DND-41 (cell line): ENCODE measurements around the gene CPXM1.
A peak's percentile ranks its signal among the peaks of the same experiment; 100 is the strongest.

Experiments used
- ATAC-seq: fragments of 200-7000 bp; cut with Tn5 transposase; 3 replicates; pipeline ENCODE4 v1.9.1; 2021; ENCODE audit warnings: low read depth; ENCODE audit not compliant: insufficient read depth
- DNase-seq: peaks from one replicate; pipeline ENCODE4 v3.0.0-alpha.2; 2020
- H2AFZ ChIP-seq: 2 replicates; pipeline ENCODE4 v1.6.0; 2012; ENCODE audit warnings: low read depth, low read length
- H3K27ac ChIP-seq: 2 replicates; pipeline ENCODE4 v1.5.1; 2012; ENCODE audit warnings: low read length, inconsistent platforms
- H3K27me3 ChIP-seq: fragments of 200-600 bp; sonication (generic); 2 replicates; pipeline ENCODE4 v1.6.0; 2012; ENCODE audit warnings: low read length, mild to moderate bottlenecking, inconsistent platforms; ENCODE audit not compliant: insufficient read depth, poor library complexity
- H3K36me3 ChIP-seq: 2 replicates; pipeline ENCODE4 v1.5.1; 2012; ENCODE audit warnings: low read length, inconsistent platforms; ENCODE audit not compliant: insufficient read depth
- H3K4me1 ChIP-seq: 2 replicates; pipeline ENCODE4 v1.5.1; 2012; ENCODE audit warnings: mild to moderate bottlenecking, low read length; ENCODE audit not compliant: insufficient read depth
- H3K4me2 ChIP-seq: 2 replicates; pipeline ENCODE4 v1.6.0; 2012; ENCODE audit warnings: mild to moderate bottlenecking, moderate library complexity, low read length, inconsistent platforms; ENCODE audit not compliant: insufficient read depth
- H3K4me3 ChIP-seq, 2 experiments: fragments of 200-600 bp in 1 of 2; shearing (Covaris generic) in 1 of 2; 2 replicates each; pipeline ENCODE4 v1.5.1; 2012 to 2016; ENCODE audit warnings: inconsistent platforms in 2 of 2, low read length in 2 of 2, mild to moderate bottlenecking in 2 of 2, low read depth in 1 of 2, moderate library complexity in 1 of 2
- H3K79me2 ChIP-seq: 2 replicates; pipeline ENCODE4 v1.6.0; 2012; ENCODE audit warnings: low read length, inconsistent platforms; ENCODE audit not compliant: insufficient read depth
- H3K9ac ChIP-seq: 2 replicates; pipeline ENCODE4 v1.6.0; 2012; ENCODE audit warnings: low read depth, mild to moderate bottlenecking, inconsistent platforms, low read length, moderate library complexity
- H3K9me3 ChIP-seq: 2 replicates; pipeline ENCODE4 v1.5.1; 2012; ENCODE audit warnings: low read length, moderate library complexity, mild to moderate bottlenecking, inconsistent platforms; ENCODE audit not compliant: insufficient read depth, severe bottlenecking
- H4K20me1 ChIP-seq: 2 replicates; pipeline ENCODE4 v1.6.0; 2012; ENCODE audit warnings: low read length; ENCODE audit not compliant: insufficient read depth
- EZH2 ChIP-seq: IDR thresholded peaks from 3 replicates; pipeline ENCODE4 v1.6.1; 2012; ENCODE audit warnings: borderline replicate concordance, low read depth, mild to moderate bottlenecking, moderate library complexity, low read length, inconsistent platforms; ENCODE audit not compliant: severe bottlenecking
- TF ChIP-seq, protein P1 (sequence below): IDR thresholded peaks from 2 replicates; pipeline ENCODE4 v1.5.1; 2012; ENCODE audit warnings: borderline replicate concordance, low read length, moderate library complexity, mild to moderate bottlenecking; ENCODE audit not compliant: poor library complexity, severe bottlenecking; ENCODE audit errors: extremely low read depth

Gene CPXM1

DNA sequence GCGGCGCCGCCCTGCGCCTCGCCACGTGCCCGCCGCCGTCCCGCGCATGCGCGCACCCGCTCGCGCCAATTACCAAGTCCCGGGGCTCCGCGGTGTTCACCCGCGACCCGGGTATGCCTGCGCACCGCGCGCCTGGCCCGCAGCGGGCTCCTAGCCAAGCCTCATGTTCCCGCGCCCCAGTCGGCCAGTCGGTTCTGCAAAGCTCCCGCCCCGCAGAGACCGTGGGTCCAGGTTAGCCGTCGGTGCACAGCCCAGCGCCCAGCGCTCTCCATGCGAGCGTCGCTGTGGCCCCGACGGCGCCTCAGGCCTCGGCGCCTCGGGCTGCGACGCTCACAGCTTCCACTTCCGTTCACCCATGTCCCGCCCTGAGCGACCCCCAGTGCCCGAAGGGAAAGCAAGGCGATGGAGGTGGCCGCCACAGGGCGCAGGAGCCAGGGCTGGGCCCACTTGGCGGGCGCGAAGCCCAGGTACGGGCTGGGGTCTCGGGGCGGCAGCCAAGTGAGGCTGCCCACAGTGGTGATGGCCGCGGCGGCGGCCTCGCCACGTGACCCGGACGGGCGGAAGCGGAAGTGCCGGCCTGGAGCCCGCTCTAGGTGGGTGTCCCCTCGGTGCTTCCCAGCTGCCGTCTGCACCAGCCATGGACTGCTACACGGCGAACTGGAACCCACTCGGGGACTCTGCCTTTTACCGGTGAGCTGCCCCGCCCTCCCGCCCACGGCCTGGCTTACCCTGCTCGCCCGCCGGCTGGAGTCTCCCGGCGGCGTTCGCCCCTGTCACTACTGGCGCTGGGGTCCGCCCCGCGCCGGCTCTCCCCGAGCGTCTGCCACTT, 39.9 kb upstream of the CPXM1 start, which contains the start of the genes PCED1A and VPS16:
TSS of gene PCED1A (minus strand) at position 518 of the 829 bp plus-strand sequence. CDS start 743 bp downstream, outside the sequence.
TSS of gene VPS16 (plus strand) at position 608 of the 829 bp plus-strand sequence. CDS start at position 638, 30 bp downstream.
- peak within 1 kb of the TSS; percentile 100 for H2AFZ ChIP-seq
- no peaks in the 10 kb centered on the region for H3K27me3 ChIP-seq
- ATAC-seq (peak; percentile 99), DNase-seq (peak; percentile 88)
- peak within 1 kb of the TSS; percentile 95 for H3K4me2 ChIP-seq
- peak within 1 kb of the TSS; percentile 50 to 80; a peak in 3 of 4 replicates for H3K4me3 ChIP-seq
- peaks cover 22% of the 10 kb centered on the region for H3K4me1 ChIP-seq
- no peaks in the 10 kb centered on the region for H4K20me1 ChIP-seq
- peak within 1 kb of the TSS; percentile 76 for H3K27ac ChIP-seq
- TF ChIP-seq, protein P1, sequence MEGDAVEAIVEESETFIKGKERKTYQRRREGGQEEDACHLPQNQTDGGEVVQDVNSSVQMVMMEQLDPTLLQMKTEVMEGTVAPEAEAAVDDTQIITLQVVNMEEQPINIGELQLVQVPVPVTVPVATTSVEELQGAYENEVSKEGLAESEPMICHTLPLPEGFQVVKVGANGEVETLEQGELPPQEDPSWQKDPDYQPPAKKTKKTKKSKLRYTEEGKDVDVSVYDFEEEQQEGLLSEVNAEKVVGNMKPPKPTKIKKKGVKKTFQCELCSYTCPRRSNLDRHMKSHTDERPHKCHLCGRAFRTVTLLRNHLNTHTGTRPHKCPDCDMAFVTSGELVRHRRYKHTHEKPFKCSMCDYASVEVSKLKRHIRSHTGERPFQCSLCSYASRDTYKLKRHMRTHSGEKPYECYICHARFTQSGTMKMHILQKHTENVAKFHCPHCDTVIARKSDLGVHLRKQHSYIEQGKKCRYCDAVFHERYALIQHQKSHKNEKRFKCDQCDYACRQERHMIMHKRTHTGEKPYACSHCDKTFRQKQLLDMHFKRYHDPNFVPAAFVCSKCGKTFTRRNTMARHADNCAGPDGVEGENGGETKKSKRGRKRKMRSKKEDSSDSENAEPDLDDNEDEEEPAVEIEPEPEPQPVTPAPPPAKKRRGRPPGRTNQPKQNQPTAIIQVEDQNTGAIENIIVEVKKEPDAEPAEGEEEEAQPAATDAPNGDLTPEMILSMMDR: no peak
- H3K9me3 ChIP-seq: no peaks in the 10 kb centered on the region
- H3K79me2 ChIP-seq: no peaks in the 10 kb centered on the region
- peak within 1 kb of the TSS; percentile 61 for H3K9ac ChIP-seq
- no peaks in the 10 kb centered on the region for H3K36me3 ChIP-seq

DNA sequence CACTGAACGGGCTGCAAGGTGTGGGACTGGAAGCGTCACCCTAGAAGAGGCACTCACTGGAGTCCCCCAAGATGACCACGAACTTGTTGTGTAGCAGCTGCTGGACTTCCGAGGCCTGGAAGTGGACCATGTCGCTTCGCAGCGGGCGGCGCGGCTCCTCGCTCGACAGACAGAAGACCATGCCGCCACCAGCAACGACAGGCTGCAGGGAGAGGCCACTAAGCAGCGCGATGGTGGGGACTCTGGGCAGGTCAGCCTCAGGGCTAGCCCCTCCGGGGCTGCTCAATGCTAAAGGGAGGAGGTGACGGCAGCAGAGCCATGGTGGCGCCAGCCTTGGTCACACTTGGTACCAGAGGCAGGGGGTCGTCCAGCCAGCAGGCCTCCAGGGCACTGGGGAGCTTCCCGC, 39.3 kb upstream of the CPXM1 start:
- H4K20me1 ChIP-seq: no peaks in the 10 kb centered on the region
- peak overlapping the region; percentile 61; the same call in 1 of the 2 replicates for H3K9ac ChIP-seq
- ATAC-seq (no peak), DNase-seq (peak; percentile 5)
- H3K79me2 ChIP-seq: no peaks in the 10 kb centered on the region
- H3K27ac ChIP-seq: no peak overlapping the region
- no peaks in the 10 kb centered on the region for H3K36me3 ChIP-seq
- peak overlapping the region; percentile 100 for H2AFZ ChIP-seq
- peaks cover 22% of the 10 kb centered on the region for H3K4me1 ChIP-seq
- peak overlapping the region in 1 of 2 experiments; percentile 80; a peak in 2 of 4 replicates for H3K4me3 ChIP-seq
- H3K9me3 ChIP-seq: no peaks in the 10 kb centered on the region
- H3K4me2 ChIP-seq: peak overlapping the region; percentile 95
- no peaks in the 10 kb centered on the region for H3K27me3 ChIP-seq
- no peak for TF ChIP-seq EZH2
- TF ChIP-seq, protein P1: no peak

DNA sequence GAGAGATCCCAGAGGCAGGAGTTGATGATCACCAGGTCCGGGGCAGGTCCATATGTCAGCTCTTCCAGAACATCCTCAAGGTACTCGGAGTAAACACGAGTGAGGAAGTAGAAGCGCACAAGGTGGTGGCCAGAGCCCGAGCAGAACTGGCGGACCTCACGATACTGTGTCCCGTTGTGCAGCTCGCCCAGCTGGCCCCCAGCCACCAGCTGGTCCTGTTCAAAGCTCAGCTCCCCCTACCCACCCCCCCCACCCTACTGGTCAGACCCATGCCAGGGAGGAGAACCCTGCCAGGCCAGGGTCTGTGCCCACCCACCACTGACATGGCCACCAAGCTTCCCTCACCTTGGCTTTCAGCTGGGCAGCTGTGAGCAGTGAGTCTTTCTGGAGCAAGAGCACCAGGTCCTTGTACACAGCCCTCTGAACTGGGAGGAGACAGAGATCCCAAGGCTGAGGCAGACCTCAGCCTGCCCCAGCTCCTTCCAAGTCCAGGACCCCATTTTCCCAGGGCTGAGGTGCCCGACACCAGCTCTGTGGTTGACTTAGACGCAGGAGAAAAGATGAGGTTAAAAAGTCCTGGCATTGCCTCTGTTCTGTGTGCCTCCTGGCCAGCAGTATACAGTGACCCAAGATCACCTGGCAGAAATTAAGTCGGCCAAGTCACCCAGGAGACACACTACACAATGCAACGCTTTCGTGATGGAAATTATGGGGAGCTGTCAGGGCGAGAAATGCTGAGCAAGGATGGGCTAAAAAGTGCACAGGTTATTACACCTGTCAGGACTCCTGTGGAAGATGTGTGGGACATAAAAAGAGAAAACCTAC, 38.6 kb upstream of the CPXM1 start:
- Histone ChIP-seq H3K79me2 (no peaks in the 10 kb centered on the region), H3K27me3 (peaks cover 4% of the 10 kb centered on the region), H3K9me3 (no peaks in the 10 kb centered on the region), H3K36me3 (no peaks in the 10 kb centered on the region), H3K4me2 (peak overlapping the region; percentile 95; the same call in 1 of the 2 replicates), H3K4me1 (peaks cover 22% of the 10 kb centered on the region), H3K27ac (no peak overlapping the region), H3K9ac (no peak overlapping the region), H3K4me3 (no peak overlapping the region), H2AFZ (no peak overlapping the region), H4K20me1 (no peaks in the 10 kb centered on the region)
- TF ChIP-seq, protein P1: no peak
- TF ChIP-seq EZH2: no peak
- ATAC-seq: no peak
- peak; percentile 3 for DNase-seq
